GM06990 (cell line): Measurements from ENCODE around the gene KRTAP12-1.

Experiments used
- DNase-seq: peaks from one replicate; pipeline ENCODE4 v3.0.0-alpha.2; 2011; ENCODE audit not compliant: insufficient read length; ENCODE audit errors: extremely low read depth
- H3K27me3 ChIP-seq: replicated peaks from 2 replicates; pipeline ENCODE4 v1.6.0; 2011; ENCODE audit warnings: low read length; ENCODE audit not compliant: control insufficient read depth, insufficient read depth
- H3K36me3 ChIP-seq: 2 replicates; pipeline ENCODE4 v1.5.1; 2011; ENCODE audit warnings: low read length; ENCODE audit not compliant: control insufficient read depth, insufficient read depth
- H3K4me3 ChIP-seq: replicated peaks from 2 replicates; pipeline ENCODE4 v1.5.1; 2011; ENCODE audit warnings: low read depth, mild to moderate bottlenecking, control low read depth, low read length
- TF ChIP-seq, protein P1 (sequence below): IDR thresholded peaks from 2 replicates; pipeline ENCODE4 v1.5.1; 2011; ENCODE audit warnings: low read length, control low read depth, mild to moderate bottlenecking, inconsistent platforms; ENCODE audit not compliant: insufficient read depth, poor library complexity, severe bottlenecking

The KRTAP12-1 gene

DNA sequence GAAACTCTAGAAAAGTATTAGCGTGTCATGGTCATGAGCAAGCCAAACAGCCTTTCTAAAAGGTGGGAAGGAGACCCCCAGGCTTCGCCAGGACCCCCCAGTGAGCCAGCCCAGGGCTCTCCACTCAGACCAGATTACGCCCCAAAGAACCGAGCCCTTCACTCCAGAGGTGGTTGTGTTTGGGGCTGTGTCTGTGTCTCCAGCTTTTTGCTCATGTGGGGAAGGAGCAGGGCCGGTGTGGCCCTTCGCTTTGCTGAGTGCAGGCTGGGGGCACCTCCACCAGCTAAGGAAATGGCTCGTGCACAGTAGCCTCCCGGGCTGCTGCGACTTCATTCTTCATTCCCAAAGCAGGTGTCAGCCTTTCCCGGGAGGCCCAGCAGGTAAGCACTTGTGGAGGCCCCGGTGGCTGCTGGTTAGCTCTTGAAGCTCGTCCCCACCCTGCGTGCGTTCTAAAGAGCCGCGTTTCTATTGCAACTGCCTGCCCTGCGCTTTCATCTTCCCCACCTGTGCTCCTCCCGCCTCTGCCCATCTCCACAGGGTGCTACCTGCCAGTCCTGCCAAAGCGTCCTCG is 28.9 kb upstream of the KRTAP12-1 start:
- TF ChIP-seq, protein P1, sequence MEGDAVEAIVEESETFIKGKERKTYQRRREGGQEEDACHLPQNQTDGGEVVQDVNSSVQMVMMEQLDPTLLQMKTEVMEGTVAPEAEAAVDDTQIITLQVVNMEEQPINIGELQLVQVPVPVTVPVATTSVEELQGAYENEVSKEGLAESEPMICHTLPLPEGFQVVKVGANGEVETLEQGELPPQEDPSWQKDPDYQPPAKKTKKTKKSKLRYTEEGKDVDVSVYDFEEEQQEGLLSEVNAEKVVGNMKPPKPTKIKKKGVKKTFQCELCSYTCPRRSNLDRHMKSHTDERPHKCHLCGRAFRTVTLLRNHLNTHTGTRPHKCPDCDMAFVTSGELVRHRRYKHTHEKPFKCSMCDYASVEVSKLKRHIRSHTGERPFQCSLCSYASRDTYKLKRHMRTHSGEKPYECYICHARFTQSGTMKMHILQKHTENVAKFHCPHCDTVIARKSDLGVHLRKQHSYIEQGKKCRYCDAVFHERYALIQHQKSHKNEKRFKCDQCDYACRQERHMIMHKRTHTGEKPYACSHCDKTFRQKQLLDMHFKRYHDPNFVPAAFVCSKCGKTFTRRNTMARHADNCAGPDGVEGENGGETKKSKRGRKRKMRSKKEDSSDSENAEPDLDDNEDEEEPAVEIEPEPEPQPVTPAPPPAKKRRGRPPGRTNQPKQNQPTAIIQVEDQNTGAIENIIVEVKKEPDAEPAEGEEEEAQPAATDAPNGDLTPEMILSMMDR = no peak
- Histone ChIP-seq H3K27me3 (peaks cover 2% of the 10 kb centered on the region; the same call in 1 of the 2 replicates), H3K36me3 (no peaks in the 10 kb centered on the region), H3K4me3 (no peak overlapping the region)
- no peak for DNase-seq

DNA sequence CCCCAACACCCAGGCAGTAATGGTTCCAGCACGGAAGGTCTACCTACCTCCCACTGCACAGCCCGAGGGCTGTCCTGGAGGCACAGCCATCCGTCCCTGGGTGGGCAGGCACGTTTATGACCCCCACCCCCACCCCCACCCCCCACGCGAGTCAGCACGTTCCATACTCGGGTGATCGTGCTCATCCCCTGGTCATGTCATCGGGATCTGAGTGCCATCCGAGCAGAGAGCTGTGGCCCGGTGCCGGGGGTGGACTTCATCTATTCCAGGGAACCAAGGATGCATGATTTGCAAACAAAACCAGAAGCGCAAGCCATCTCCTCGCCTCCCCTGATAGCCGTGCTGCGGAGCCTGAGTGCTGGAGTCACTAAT is 28.3 kb upstream of the KRTAP12-1 start:
- Histone ChIP-seq H3K4me3 (no peak overlapping the region), H3K36me3 (no peaks in the 10 kb centered on the region), H3K27me3 (peaks cover 2% of the 10 kb centered on the region; the same call in 1 of the 2 replicates)
- no peak for DNase-seq
- TF ChIP-seq, protein P1 = no peak

DNA sequence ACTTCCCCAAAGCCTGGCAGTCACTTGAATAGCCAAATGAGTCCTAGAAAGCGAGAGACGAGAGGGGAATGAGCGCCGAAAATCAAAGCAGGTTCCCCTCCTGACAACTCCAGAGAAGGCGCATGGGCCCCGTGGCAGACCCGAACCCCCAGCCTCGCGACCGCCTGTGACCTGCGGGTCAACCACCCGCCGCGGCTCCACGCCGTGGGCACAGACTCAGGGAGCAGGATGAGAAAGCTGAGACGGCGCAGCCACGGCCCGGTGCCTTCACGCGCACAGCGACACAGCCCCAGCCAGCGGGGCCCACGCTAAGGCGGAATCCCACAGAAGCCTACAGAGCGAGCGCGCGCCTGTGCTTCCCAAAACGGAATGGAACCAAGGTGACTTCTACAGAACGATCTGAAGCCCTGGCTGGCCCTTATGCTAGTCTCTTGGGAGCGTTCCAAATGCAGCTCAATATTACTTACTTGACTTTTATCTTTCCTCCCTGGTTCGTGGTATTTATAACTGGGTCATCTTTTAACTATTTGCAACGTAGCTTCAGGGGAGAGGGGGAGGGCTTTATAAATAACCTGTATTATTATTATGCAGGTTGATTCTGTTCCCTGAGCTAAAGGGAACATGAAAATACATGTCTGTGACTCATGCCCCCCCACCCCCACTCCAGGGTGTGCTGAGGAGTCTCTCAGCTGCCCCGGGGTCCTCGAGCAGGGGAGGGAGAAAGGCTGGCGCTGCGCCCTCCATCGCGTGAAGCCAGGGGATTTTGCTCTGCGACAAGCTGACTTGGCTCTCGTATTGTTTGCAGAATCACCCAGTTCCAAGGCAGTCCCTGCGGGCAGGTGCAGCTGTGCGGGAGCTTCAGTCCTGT is 27.7 kb upstream of the KRTAP12-1 start:
- H3K36me3 ChIP-seq = no peaks in the 10 kb centered on the region
- H3K4me3 ChIP-seq = no peak overlapping the region
- peaks cover 2% of the 10 kb centered on the region; the same call in 1 of the 2 replicates for H3K27me3 ChIP-seq
- TF ChIP-seq, protein P1 = no peak
- DNase-seq = no peak

DNA sequence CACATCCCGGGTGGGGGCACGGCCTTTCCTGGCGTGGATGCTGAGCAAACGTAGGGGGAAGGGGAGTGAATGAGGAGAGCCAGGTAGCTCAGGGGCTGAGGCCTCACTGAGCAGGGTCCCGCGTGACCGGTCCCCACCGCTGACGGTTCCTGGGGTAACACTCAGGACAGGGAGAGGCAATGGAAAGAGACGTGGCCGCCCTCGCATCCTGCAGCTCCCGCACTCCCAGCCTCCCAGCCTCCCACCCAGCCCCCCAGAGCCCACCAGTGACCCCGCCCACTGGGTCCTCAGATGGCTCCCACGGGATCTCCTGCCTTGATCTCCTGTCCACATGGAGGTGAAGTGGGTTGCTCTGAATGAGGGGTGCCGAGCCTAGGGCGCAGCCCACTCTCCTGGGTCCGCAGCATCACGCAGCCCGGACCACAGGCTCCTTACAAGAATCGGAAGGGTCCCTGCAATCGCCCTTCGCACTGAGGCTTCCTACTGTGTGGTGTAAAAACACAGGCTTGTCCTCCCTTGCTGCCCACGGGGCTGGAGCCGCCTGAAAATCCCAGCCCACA is 27.0 kb upstream of the KRTAP12-1 start:
- no peak for DNase-seq
- Histone ChIP-seq H3K4me3 (no peak overlapping the region), H3K36me3 (no peaks in the 10 kb centered on the region), H3K27me3 (peaks cover 2% of the 10 kb centered on the region; the same call in 1 of the 2 replicates)
- TF ChIP-seq, protein P1 = no peak

DNA sequence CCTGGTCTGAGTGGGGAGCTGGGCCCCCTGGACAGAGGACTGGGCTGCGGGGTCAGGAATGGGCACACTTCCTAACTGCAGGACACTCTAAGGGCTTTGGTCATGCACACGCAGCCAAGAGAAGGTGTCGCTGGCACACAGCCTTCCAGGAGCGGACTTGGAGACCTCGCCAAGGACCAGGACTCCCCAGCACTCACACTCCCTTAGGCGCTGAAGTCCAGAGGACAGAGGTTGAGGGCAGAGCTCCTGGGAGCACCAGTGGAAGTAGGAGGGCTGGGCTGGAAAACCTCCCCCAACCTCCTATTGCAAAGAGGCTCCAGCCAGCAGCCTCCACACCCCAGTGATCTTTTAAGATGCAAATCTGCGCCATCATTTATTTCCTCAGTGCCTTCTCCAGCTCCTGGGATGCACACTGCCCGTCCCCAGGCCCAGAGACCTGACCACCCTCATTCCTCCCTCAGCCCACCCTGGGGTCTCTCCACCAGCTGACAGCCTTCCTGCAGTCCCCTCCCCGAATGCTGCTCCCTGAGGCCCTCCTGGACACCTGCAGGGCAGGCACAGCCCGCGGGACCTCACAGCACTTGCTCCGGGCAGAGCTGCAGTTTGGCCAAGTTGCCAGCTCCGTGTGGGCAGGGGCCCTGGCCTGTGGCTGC is 26.4 kb upstream of the KRTAP12-1 start:
- no peaks in the 10 kb centered on the region for H3K36me3 ChIP-seq
- no peak for DNase-seq
- no peak overlapping the region for H3K4me3 ChIP-seq
- TF ChIP-seq, protein P1 = no peak
- H3K27me3 ChIP-seq = peaks cover 2% of the 10 kb centered on the region; the same call in 1 of the 2 replicates
